Measurements from ENCODE around the gene MC3R.

The MC3R gene

DNA sequence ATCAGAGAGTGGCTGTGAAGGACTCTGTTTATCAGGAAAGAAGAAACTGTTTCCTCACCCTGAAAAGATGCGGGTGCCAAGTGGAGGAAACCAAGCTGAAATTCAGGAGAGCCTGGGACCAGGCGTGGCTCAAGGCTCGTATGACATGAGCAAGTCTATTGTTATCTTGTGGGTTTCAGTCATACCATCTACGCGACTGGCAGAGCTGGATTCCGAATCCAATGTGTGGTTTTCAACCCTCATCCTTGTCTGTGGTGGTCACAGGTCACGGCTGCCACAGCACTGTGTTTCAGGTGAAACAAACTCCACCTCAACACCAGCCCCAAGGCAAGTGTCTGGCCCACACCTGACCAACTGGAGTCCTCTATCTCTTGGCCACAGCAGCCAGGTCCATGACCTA, 9.1 kb downstream of the MC3R start:
- no peak for DNase-seq

DNA sequence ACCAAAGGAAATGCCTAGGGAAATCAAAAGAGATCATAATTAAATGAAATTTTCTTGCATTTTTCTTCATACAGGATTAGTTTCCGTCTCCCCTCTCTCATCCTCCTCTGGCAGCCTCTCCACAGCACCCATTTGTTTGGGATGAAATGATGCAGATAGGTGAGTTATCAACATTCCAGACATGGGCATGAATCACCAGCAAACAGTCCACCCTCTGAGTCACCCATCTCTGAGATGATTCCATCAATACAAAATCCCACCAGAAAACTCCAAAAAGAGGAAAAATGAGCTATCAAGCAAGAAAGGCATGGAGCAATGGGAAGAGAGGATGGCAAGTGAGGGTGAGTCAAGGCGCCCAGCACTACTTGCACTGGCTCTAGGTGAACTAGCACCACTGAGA, 11.4 kb downstream of the MC3R start:
- no peak for DNase-seq

DNA sequence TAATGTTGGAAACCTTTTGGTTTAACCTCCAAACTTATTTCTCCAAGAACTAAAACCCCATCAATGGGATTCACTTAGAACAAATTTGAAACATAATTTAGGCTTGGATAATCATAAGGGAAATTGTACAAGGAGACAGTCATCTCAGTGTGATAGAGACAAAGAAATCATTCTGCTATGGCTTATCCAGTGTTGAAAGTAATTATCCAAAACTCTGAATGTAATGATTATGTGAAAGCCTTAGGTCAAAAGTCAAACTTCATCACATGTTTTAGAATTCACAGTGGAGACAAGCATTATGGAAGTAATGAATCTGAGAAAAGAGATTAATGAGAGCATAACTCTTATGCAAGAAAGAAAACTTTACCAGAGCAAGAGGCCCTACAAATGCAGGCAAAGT, 20.0 kb downstream of the MC3R start:
- DNase-seq: no peak

DNA sequence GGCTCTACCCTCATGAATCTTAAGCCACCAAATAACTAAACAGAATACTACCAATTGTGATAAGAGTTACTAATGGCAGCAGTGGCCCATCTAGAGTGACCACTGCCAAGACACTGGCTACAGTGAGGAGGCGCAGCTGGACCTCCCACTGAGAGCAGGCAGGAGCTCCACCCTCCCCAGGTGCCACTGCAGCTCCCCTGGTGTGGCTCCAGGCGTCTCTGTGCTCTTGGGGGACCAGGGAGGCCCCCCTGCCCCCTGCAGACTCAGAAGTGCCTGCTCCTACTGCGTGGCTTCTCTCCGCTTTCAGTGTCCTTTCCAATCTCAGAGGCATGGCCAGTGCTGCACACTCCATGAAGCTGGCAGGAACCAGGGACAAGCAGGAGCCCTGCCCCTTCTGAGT, 23.4 kb downstream of the MC3R start:
- no peak for DNase-seq

DNA sequence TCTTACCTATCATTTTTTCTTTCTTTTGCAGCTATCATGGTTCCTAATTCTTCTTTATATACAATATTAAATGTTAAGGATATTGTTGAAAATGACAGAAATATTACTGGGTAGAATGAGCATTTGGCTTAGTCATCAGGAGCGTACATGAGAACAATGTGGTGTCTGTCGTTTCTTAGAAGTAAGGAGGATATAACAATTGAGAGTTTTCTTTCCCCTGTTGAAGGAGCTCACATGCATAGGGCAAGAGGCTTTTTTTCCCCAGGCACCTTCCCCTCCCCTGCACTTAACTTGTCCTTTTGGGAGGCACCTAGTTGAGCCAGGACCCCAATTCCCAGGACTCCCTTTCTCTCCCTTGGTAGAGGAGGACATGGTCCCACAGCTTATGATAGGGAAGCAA, 25.0 kb downstream of the MC3R start:
- no peak for DNase-seq

GRCh38 chr20:56274156-56274555, 25.6 kb downstream of the MC3R start:
- DNase-seq: no peak

DNA sequence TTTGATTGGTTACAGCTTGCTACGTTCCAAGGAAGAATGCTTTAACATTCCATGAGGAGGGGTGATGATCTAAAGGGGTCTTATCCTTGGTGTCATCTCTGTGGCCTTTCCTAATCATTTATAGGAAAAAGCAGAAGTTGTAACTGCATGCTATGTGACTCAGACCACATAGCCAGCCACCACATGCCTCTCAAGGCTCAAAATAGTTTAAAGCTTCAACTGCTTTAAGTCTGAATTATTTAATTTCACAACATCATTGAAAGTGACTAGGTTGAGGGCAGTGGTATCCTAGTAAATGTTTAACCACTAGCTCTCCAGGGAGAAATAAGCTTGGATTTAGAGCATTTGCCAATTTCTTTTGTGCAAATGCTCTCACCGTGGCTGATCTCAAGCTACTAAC, 29.7 kb downstream of the MC3R start:
- no peak for DNase-seq

DNA sequence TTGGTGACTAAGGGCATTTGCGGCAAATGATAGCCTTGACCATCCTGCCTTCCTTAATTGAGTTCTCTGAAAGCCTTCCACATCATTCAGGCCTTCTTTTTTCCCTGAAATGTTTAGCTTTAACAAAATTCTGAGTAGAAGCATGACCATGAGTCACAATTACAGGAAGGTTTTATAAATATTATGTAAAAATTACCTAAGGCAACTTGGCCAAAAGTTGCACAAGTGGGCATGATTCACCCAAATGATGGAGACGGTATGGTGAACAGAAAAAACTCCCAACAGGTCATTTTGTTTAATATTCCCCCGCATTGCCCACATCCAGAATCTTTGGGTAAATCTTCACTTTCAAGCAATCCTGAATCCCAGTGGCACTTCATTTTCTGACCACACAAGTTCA, 37.0 kb downstream of the MC3R start:
- no peak for DNase-seq

DNA sequence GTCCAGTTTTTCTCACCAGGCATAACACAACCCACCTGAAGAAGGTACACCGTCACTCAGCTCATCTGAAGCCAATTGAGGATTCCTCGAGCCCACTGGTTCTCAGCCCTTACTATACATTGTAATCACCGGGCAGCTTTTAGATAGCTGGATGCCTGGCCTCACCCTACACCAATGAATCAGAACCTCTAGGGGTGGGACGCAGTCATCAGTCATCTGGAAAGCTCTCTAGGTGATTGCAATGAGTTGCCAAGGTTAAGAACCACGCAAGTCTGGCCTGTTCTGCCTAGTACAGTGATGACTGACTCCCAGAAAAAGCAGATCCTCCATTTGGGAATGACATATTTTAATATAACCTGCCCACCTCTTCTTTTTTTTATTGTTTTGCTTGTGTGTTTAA, 41.1 kb downstream of the MC3R start:
- no peak for DNase-seq

GRCh38 chr20:56299362-56299761, 50.8 kb downstream of the MC3R start:
- DNase-seq: no peak

Measured in NCI-H1417 treated with DMSO at 0.1 percent for 48 hours (cell line).